SK-N-SH treated with all-trans-retinoic acid at 6 μM for 48 hours (cell line): ENCODE measurements around the gene PIBF1.

Experiments used
- ATAC-seq: fragments of 200-7000 bp; cut with Tn5 transposase; 3 replicates; pipeline ENCODE4 v1.9.1; 2020; ENCODE audit warnings: mild to moderate bottlenecking, moderate library complexity
- ARNTL ChIP-seq: fragments of 450-650 bp; formaldehyde crosslinking; IDR thresholded peaks from 2 replicates; pipeline ENCODE4 v1.5.0; 2020; ENCODE audit warnings: low read depth, mild to moderate bottlenecking, moderate library complexity, borderline replicate concordance
- BACH2 ChIP-seq: fragments of 250-450 bp; sonication (Bioruptor Pico); IDR thresholded peaks from 2 replicates; pipeline ENCODE4 v1.9.0; 2021; ENCODE audit warnings: mild to moderate bottlenecking, borderline replicate concordance
- CREB5 ChIP-seq: fragments of 250-450 bp; sonication (Bioruptor Pico); IDR thresholded peaks from 2 replicates; pipeline ENCODE4 v1.5.1; 2020; ENCODE audit warnings: low read depth, mild to moderate bottlenecking, moderate library complexity
- CSDC2 ChIP-seq: fragments of 250-450 bp; sonication (Bioruptor Pico); IDR thresholded peaks from 2 replicates; pipeline ENCODE4 v1.5.0; 2020; ENCODE audit warnings: mild to moderate bottlenecking, moderate library complexity
- CSRNP3 ChIP-seq: fragments of 250-450 bp; sonication (Bioruptor Pico); IDR thresholded peaks from 2 replicates; pipeline ENCODE4 v1.5.1; 2021; ENCODE audit warnings: mild to moderate bottlenecking, moderate library complexity
- ESRRG ChIP-seq: fragments of 250-450 bp; sonication (Bioruptor Pico); IDR thresholded peaks from 2 replicates; pipeline ENCODE4 v1.6.1; 2021; ENCODE audit warnings: mild to moderate bottlenecking
- GLIS3 ChIP-seq: fragments of 250-450 bp; sonication (Bioruptor Pico); IDR thresholded peaks from 2 replicates; pipeline ENCODE4 v1.5.0; 2020; ENCODE audit warnings: mild to moderate bottlenecking, moderate library complexity
- ISL1 ChIP-seq: fragments of 250-450 bp; sonication (Bioruptor Pico); IDR thresholded peaks from 2 replicates; pipeline ENCODE4 v2.1.2; 2022; ENCODE audit warnings: mild to moderate bottlenecking, moderate library complexity
- OSR1 ChIP-seq: fragments of 250-450 bp; sonication (Bioruptor Pico); IDR thresholded peaks from 2 replicates; pipeline ENCODE4 v1.8.0; 2022; ENCODE audit warnings: moderate library complexity, mild to moderate bottlenecking, inconsistent platforms
- PATZ1 ChIP-seq: fragments of 250-450 bp; sonication (Bioruptor Pico); IDR thresholded peaks from 2 replicates; pipeline ENCODE4 v1.8.0; 2020; ENCODE audit warnings: mild to moderate bottlenecking, moderate library complexity, borderline replicate concordance
- POU6F1 ChIP-seq: fragments of 250-450 bp; sonication (Bioruptor Pico); IDR thresholded peaks from 2 replicates; pipeline ENCODE4 v1.8.0; 2021; ENCODE audit warnings: low read depth, mild to moderate bottlenecking, moderate library complexity, borderline replicate concordance
- RARB ChIP-seq: fragments of 250-450 bp; sonication (Bioruptor Pico); IDR thresholded peaks from 2 replicates; pipeline ENCODE4 v1.8.0; 2021; ENCODE audit warnings: mild to moderate bottlenecking, moderate library complexity
- SNAI2 ChIP-seq: fragments of 250-450 bp; sonication (Bioruptor Pico); IDR thresholded peaks from 2 replicates; pipeline ENCODE4 v1.5.0; 2020; ENCODE audit warnings: mild to moderate bottlenecking, moderate library complexity
- TCF4 ChIP-seq: fragments of 250-450 bp; sonication (Bioruptor Pico); IDR thresholded peaks from 2 replicates; pipeline ENCODE4 v1.8.0; 2021; ENCODE audit warnings: mild to moderate bottlenecking, moderate library complexity, borderline replicate concordance
- TOX ChIP-seq: fragments of 250-450 bp; sonication (Bioruptor Pico); IDR thresholded peaks from 2 replicates; pipeline ENCODE4 v1.8.0; 2021; ENCODE audit warnings: mild to moderate bottlenecking, moderate library complexity, borderline replicate concordance
- TSHZ2 ChIP-seq: fragments of 250-450 bp; sonication (Bioruptor Pico); IDR thresholded peaks from 2 replicates; pipeline ENCODE4 v1.5.0; 2020; ENCODE audit warnings: mild to moderate bottlenecking, moderate library complexity
- ZC3H10 ChIP-seq: fragments of 250-450 bp; sonication (Bioruptor Pico); IDR thresholded peaks from 2 replicates; pipeline ENCODE4 v1.5.1; 2021; ENCODE audit warnings: mild to moderate bottlenecking, moderate library complexity
- ZFP3 ChIP-seq: fragments of 250-450 bp; sonication (Bioruptor Pico); IDR thresholded peaks from 2 replicates; pipeline ENCODE4 v1.5.0; 2020; ENCODE audit warnings: mild to moderate bottlenecking, moderate library complexity
- ZFP30 ChIP-seq: fragments of 450-650 bp; formaldehyde crosslinking; IDR thresholded peaks from 2 replicates; pipeline ENCODE4 v1.5.0; 2022; ENCODE audit warnings: mild to moderate bottlenecking, moderate library complexity
- ZNF565 ChIP-seq: fragments of 450-650 bp; formaldehyde crosslinking; conservative IDR thresholded peaks from 2 replicates; pipeline ENCODE4 v1.5.0; 2020; ENCODE audit warnings: low read depth, mild to moderate bottlenecking, moderate library complexity
- ZNF70 ChIP-seq: fragments of 450-650 bp; formaldehyde crosslinking; IDR thresholded peaks from 2 replicates; pipeline ENCODE4 v1.5.0; 2020; ENCODE audit warnings: mild to moderate bottlenecking, moderate library complexity
- ZNF8 ChIP-seq: fragments of 450-650 bp; formaldehyde crosslinking; IDR thresholded peaks from 2 replicates; pipeline ENCODE4 v1.5.0; 2020; ENCODE audit warnings: mild to moderate bottlenecking, moderate library complexity

Gene PIBF1

GRCh38 chr13:72920097-72920496 lies 138.2 kb downstream of the PIBF1 start:
- ATAC-seq = peak; percentile 75

GRCh38 chr13:72931311-72931710 lies 149.4 kb downstream of the PIBF1 start:
- no peak for TF ChIP-seq POU6F1 (CRISPR knock-in tag)
- TF ChIP-seq ESRRG = no peak
- no peak for TF ChIP-seq ZFP30 (CRISPR knock-in tag)
- TF ChIP-seq CSDC2 (CRISPR knock-in tag) = no peak
- no peak for TF ChIP-seq TCF4 (CRISPR knock-in tag)
- no peak for TF ChIP-seq TSHZ2 (CRISPR knock-in tag)
- TF ChIP-seq CSRNP3 = no peak
- no peak for TF ChIP-seq TOX (CRISPR knock-in tag)
- no peak for TF ChIP-seq ZNF565 (CRISPR knock-in tag)
- no peak for TF ChIP-seq ZC3H10 (CRISPR knock-in tag)
- no peak for TF ChIP-seq CREB5 (CRISPR knock-in tag)
- no peak for TF ChIP-seq RARB (CRISPR knock-in tag)
- no peak for TF ChIP-seq ZNF70 (CRISPR knock-in tag)
- TF ChIP-seq ZNF8 (CRISPR knock-in tag) = no peak
- no peak for TF ChIP-seq BACH2
- no peak for TF ChIP-seq GLIS3 (CRISPR knock-in tag)
- ATAC-seq = no peak

More at GRCh38 chr13:72920097-72920496, 138.2 kb downstream of the PIBF1 start:
- TF ChIP-seq ISL1 = peak; percentile 34; the same call in 1 of the 2 replicates
- no peak for TF ChIP-seq BACH2

- ATAC-seq = no peak
- TF ChIP-seq ZNF8 (CRISPR knock-in tag) (no peak), TCF4 (CRISPR knock-in tag) (no peak), OSR1 (CRISPR knock-in tag) (no peak), CSDC2 (CRISPR knock-in tag) (no peak), ARNTL (CRISPR knock-in tag) (no peak), TSHZ2 (CRISPR knock-in tag) (no peak), CSRNP3 (no peak), ZC3H10 (CRISPR knock-in tag) (no peak), PATZ1 (CRISPR knock-in tag) (no peak), ZFP3 (no peak), TOX (CRISPR knock-in tag) (no peak), SNAI2 (no peak), POU6F1 (CRISPR knock-in tag) (no peak)
Observed at GRCh38 chr13:72932250-72932649, 150.3 kb downstream of the PIBF1 start.
